Measurements from ENCODE around the gene MED12. TPM values are rescaled to one million over a fixed set of nuclear protein-coding genes. Genes with fewer than 3 reads are reported as not detected.

MED12 gene
- total RNA-seq, 2 experiments from 2014 or later = 44.5 to 55.3 TPM

DNA sequence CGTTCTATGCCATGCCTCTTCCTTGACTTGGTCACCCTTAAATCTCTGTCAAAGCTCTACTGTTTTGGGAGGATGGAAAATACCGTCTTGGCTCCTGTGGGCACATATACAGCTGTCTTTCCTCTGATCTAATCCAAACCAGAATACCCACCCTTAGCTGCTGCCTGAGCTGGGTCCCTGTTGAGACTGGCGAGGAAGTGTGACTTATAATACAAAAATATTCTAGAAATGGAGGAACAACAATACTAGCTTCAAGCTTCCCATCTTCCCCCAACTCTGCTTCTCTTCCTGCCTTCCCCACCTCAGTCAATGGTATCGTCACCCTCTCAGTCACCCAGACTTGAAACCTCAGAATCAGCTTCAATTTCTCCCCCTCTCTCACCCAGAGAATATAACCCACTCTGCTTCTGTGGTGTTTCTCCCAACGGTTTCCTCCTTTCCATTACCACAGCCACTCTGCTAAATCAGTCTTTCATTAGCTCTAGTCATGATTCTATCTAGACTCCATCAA lies 6.4 kb upstream of the MED12 start:
- H3K4me3 ChIP-seq (ENCODE audit: low read length) = peak overlapping the region; percentile 93
- peaks cover 50% of the 10 kb centered on the region for H3K4me1 ChIP-seq (ENCODE audit: insufficient read depth, low read length)
- H3K9me3 ChIP-seq (ENCODE audit: control insufficient read depth in 1 of 2, insufficient read depth in 1 of 2, low read length in 2 of 2) = no peaks in the 10 kb centered on the region
- peak in 7 of 14 experiments; percentile 15 to 78 (median 40) for DNase-seq
- Mint-ChIP-seq H3K27ac (peak overlapping the region; percentile 99), H3K27me3 (no peaks in the 10 kb centered on the region), H3K36me3 (ENCODE audit: low read depth) (peaks cover 53% of the 10 kb centered on the region), H3K4me1 (ENCODE audit: low read depth) (peaks cover 46% of the 10 kb centered on the region), H3K9me3 (no peaks in the 10 kb centered on the region), H3K4me3 (peak overlapping the region; percentile 98)
- ATAC-seq (ENCODE audit: poor library complexity) = peak; percentile 43
- no peaks in the 10 kb centered on the region for H3K27me3 ChIP-seq (ENCODE audit: control insufficient read depth in 1 of 2, insufficient read depth in 2 of 2, low read length in 2 of 2)
- peaks cover 32% of the 10 kb centered on the region for H3K36me3 ChIP-seq (ENCODE audit: insufficient read depth, low read length)
- TF ChIP-seq, protein P1, sequence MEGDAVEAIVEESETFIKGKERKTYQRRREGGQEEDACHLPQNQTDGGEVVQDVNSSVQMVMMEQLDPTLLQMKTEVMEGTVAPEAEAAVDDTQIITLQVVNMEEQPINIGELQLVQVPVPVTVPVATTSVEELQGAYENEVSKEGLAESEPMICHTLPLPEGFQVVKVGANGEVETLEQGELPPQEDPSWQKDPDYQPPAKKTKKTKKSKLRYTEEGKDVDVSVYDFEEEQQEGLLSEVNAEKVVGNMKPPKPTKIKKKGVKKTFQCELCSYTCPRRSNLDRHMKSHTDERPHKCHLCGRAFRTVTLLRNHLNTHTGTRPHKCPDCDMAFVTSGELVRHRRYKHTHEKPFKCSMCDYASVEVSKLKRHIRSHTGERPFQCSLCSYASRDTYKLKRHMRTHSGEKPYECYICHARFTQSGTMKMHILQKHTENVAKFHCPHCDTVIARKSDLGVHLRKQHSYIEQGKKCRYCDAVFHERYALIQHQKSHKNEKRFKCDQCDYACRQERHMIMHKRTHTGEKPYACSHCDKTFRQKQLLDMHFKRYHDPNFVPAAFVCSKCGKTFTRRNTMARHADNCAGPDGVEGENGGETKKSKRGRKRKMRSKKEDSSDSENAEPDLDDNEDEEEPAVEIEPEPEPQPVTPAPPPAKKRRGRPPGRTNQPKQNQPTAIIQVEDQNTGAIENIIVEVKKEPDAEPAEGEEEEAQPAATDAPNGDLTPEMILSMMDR (IDR thresholded peaks at IDR 0.05) = no peak
- intact Hi-C loops (cut with DNase I, micrococcal nuclease) = loop anchor here (1.0 to 5.0 kb wide), 3 partner anchors 11 to 420 kb away; partner anchors contain the start of genes OGT (in 1 of the 2) and TAF1 (in 1 of the 2)
- ChIA-PET CTCF (interaction anchor here (1.4 to 4.1 kb wide), 3 partner anchors 9 to 17 kb away, joined by 3 to 23 read pairs (median 22); no protein-coding TSS in a partner anchor), POLR2A (interaction anchor here (1.0 to 4.3 kb wide), 15 partner anchors 8 to 421 kb away, joined by 3 to 106 read pairs (median 13); partner anchors contain the start of genes FOXO4, MED12, NONO and OGT)
- H3K27ac ChIP-seq (ENCODE audit: low read depth in 1 of 2, low read length in 2 of 2) = peak overlapping the region; percentile 96 to 99

DNA sequence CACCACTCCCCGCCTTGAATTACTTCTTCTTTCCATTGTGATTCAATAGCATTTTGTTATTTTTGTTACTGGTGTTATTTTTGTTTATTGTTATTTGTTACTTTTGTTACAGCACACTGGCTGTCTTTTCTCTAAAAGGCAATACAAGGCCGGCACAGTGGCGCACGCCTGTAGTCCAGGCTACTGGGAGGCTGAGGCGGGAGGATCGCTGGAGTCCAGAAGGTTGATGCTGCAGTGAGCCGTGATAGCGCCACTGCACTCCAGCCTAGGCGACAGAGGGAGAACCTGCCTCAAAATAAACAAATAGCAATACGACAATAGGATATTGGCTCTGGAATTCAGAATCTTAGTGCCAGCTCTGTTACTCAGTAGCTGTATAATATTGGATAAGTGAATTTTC lies 1.0 kb upstream of the MED12 start:
- Histone ChIP-seq H3K27me3 (ENCODE audit: control insufficient read depth in 1 of 2, insufficient read depth in 2 of 2, low read length in 2 of 2) (no peaks in the 10 kb centered on the region), H3K9me3 (ENCODE audit: control insufficient read depth in 1 of 2, insufficient read depth in 1 of 2, low read length in 2 of 2) (no peaks in the 10 kb centered on the region), H3K4me1 (ENCODE audit: insufficient read depth, low read length) (peaks cover 48% of the 10 kb centered on the region), H3K4me3 (ENCODE audit: low read length) (peak overlapping the region; percentile 83), H3K36me3 (ENCODE audit: insufficient read depth, low read length) (peaks cover 24% of the 10 kb centered on the region), H3K27ac (ENCODE audit: low read depth in 1 of 2, low read length in 2 of 2) (peak overlapping the region; percentile 40 to 86)
- no peak for ATAC-seq (ENCODE audit: poor library complexity)
- Mint-ChIP-seq H3K9me3 (no peaks in the 10 kb centered on the region), H3K4me1 (ENCODE audit: low read depth) (peaks cover 42% of the 10 kb centered on the region), H3K27ac (peak overlapping the region; percentile 94), H3K36me3 (ENCODE audit: low read depth) (peaks cover 25% of the 10 kb centered on the region), H3K27me3 (no peaks in the 10 kb centered on the region), H3K4me3 (peak overlapping the region; percentile 45)
- ChIA-PET POLR2A (interaction anchor here (1.0 to 4.4 kb wide), 6 partner anchors 12 to 249 kb away, joined by 3 to 73 read pairs (median 21); partner anchors contain the start of genes CXorf65, FOXO4, NONO and TAF1), CTCF (interaction anchor here (1.6 to 2.3 kb wide), 2 partner anchors 11 to 18 kb away, joined by 4 to 10 read pairs; no protein-coding TSS in a partner anchor)
- intact Hi-C loops (cut with DNase I, micrococcal nuclease) = no loop called here
- TF ChIP-seq, protein P1 (IDR thresholded peaks at IDR 0.05) = no peak
- no peak for DNase-seq

DNA sequence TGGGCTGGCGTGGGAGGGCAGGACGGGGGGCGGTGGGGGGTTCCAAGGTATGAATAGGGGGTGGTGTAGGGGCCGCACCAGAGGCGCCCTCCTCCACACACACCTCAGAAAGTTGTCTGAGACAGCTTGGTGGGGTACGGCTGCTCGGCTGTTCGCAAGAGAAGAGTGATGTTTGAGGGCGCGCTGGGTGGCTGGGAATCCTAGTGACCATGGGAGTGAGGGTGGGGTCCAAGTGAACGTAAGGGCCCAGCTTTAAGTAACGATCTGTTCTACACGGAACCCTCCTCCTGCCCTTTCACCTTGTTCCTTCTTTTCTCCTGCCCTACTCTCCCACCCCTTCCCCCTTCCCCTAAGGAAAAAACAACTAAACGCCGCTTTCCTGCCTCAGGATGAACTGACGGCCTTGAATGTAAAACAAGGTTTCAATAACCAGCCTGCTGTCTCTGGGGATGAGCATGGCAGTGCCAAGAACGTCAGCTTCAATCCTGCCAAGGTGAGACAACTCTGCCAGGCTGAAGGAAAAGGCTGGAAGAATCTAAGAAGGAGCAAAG lies 664 bp downstream of the MED12 start:
- DNase-seq (no peak), ATAC-seq (ENCODE audit: poor library complexity) (peak; percentile 18)
- Mint-ChIP-seq H3K9me3 (no peaks in the 10 kb centered on the region), H3K4me1 (ENCODE audit: low read depth) (peaks cover 33% of the 10 kb centered on the region), H3K4me3 (peak overlapping the region; percentile 93), H3K36me3 (ENCODE audit: low read depth) (peaks cover 41% of the 10 kb centered on the region), H3K27ac (peak overlapping the region; percentile 94), H3K27me3 (no peaks in the 10 kb centered on the region)
- TF ChIP-seq, protein P1 (IDR thresholded peaks at IDR 0.05) = no peak
- Histone ChIP-seq H3K9me3 (ENCODE audit: control insufficient read depth in 1 of 2, insufficient read depth in 1 of 2, low read length in 2 of 2) (no peaks in the 10 kb centered on the region), H3K4me3 (ENCODE audit: low read length) (peak overlapping the region; percentile 83), H3K4me1 (ENCODE audit: insufficient read depth, low read length) (peaks cover 33% of the 10 kb centered on the region), H3K27ac (ENCODE audit: low read depth in 1 of 2, low read length in 2 of 2) (peak overlapping the region in 1 of 2 donors; percentile 86), H3K36me3 (ENCODE audit: insufficient read depth, low read length) (peaks cover 41% of the 10 kb centered on the region), H3K27me3 (ENCODE audit: control insufficient read depth in 1 of 2, insufficient read depth in 2 of 2, low read length in 2 of 2) (no peaks in the 10 kb centered on the region)
- intact Hi-C loops (cut with DNase I, micrococcal nuclease) = no loop called here
- CTCF ChIA-PET = interaction anchor here (1.0 to 2.3 kb wide), 3 partner anchors 10 to 20 kb away, joined by 4 to 10 read pairs (median 4); no protein-coding TSS in a partner anchor
- POLR2A ChIA-PET = interaction anchor here (1.1 to 4.4 kb wide), 12 partner anchors 8 to 414 kb away, joined by 3 to 73 read pairs (median 12); partner anchors contain the start of genes CXorf65, FOXO4, IL2RG and OGT

Data from CD4-positive, alpha-beta T cell (primary cell).